Measurements from ENCODE around the gene FSTL4.

Gene FSTL4

GRCh38 chr5:133423011-133423617 is 189.2 kb downstream of the FSTL4 start:
- Histone ChIP-seq H3K9ac (no peak overlapping the region), H3K27me3 (ENCODE audit: insufficient read depth, low read depth) (no peaks in the 10 kb centered on the region), H3K36me3 (ENCODE audit: insufficient read depth) (no peaks in the 10 kb centered on the region), H3K4me1 (ENCODE audit: low read depth, poor library complexity, severe bottlenecking) (no peaks in the 10 kb centered on the region), H4K20me1 (ENCODE audit: insufficient read depth) (no peaks in the 10 kb centered on the region), H3K79me2 (ENCODE audit: insufficient read depth, low read depth) (no peaks in the 10 kb centered on the region), H3K4me2 (no peak overlapping the region; the same call in 1 of the 2 replicates), H3K4me3 (IDR thresholded peaks at IDR 0.05; ENCODE audit: insufficient read depth, low read depth, low read length) (no peak overlapping the region), H3K27ac (no peak overlapping the region), H2AFZ (ENCODE audit: low read depth) (peak overlapping the region; percentile 36; the same call in 1 of the 2 replicates)
- no peak for TF ChIP-seq CTCF (conservative IDR thresholded peaks at IDR 0.05; ENCODE audit: low read depth, low read length)

- no peaks in the 10 kb centered on the region for H3K79me2 ChIP-seq (ENCODE audit: insufficient read depth, low read depth)
Observed at GRCh38 chr5:133421806-133422205, 190.5 kb downstream of the FSTL4 start.

GRCh38 chr5:133421394-133421793 is 190.9 kb downstream of the FSTL4 start:
- Histone ChIP-seq H3K4me2 (no peak overlapping the region), H3K9ac (no peak overlapping the region), H3K4me1 (ENCODE audit: low read depth, poor library complexity, severe bottlenecking) (no peaks in the 10 kb centered on the region), H3K27ac (no peak overlapping the region), H2AFZ (ENCODE audit: low read depth) (no peak overlapping the region), H3K79me2 (ENCODE audit: insufficient read depth, low read depth) (no peaks in the 10 kb centered on the region), H4K20me1 (ENCODE audit: insufficient read depth) (no peaks in the 10 kb centered on the region), H3K36me3 (ENCODE audit: insufficient read depth) (no peaks in the 10 kb centered on the region), H3K4me3 (IDR thresholded peaks at IDR 0.05; ENCODE audit: insufficient read depth, low read depth, low read length) (no peak overlapping the region), H3K27me3 (ENCODE audit: insufficient read depth, low read depth) (no peaks in the 10 kb centered on the region)
- TF ChIP-seq CTCF (conservative IDR thresholded peaks at IDR 0.05; ENCODE audit: low read depth, low read length) = peak; percentile 46

More at GRCh38 chr5:133421806-133422205, 190.5 kb downstream of the FSTL4 start:
- Histone ChIP-seq H3K27me3 (ENCODE audit: insufficient read depth, low read depth) (no peaks in the 10 kb centered on the region), H3K36me3 (ENCODE audit: insufficient read depth) (no peaks in the 10 kb centered on the region), H4K20me1 (ENCODE audit: insufficient read depth) (no peaks in the 10 kb centered on the region), H3K27ac (no peak overlapping the region), H3K4me2 (no peak overlapping the region), H2AFZ (ENCODE audit: low read depth) (no peak overlapping the region), H3K4me1 (ENCODE audit: low read depth, poor library complexity, severe bottlenecking) (no peaks in the 10 kb centered on the region), H3K4me3 (IDR thresholded peaks at IDR 0.05; ENCODE audit: insufficient read depth, low read depth, low read length) (no peak overlapping the region), H3K9ac (no peak overlapping the region)
- TF ChIP-seq CTCF (conservative IDR thresholded peaks at IDR 0.05; ENCODE audit: low read depth, low read length) = 0 out of 2 replicates have a peak, but pooled peaks have one; percentile 23

- Histone ChIP-seq H3K27me3 (ENCODE audit: insufficient read depth, low read depth) (no peaks in the 10 kb centered on the region), H3K9ac (no peak overlapping the region), H2AFZ (ENCODE audit: low read depth) (no peak overlapping the region), H3K4me2 (no peak overlapping the region), H3K4me1 (ENCODE audit: low read depth, poor library complexity, severe bottlenecking) (no peaks in the 10 kb centered on the region), H3K79me2 (ENCODE audit: insufficient read depth, low read depth) (no peaks in the 10 kb centered on the region), H3K4me3 (IDR thresholded peaks at IDR 0.05; ENCODE audit: insufficient read depth, low read depth, low read length) (no peak overlapping the region), H4K20me1 (ENCODE audit: insufficient read depth) (no peaks in the 10 kb centered on the region), H3K36me3 (ENCODE audit: insufficient read depth) (no peaks in the 10 kb centered on the region), H3K27ac (no peak overlapping the region)
- no peak for TF ChIP-seq CTCF (conservative IDR thresholded peaks at IDR 0.05; ENCODE audit: low read depth, low read length)
Observed at GRCh38 chr5:133420440-133421301, 191.7 kb downstream of the FSTL4 start.

Measured in KMS-11 (cell line).